CD4-positive, alpha-beta T cell (primary cell): Measurements from ENCODE around the gene ADCY7. TPM values are rescaled to one million over a fixed set of nuclear protein-coding genes. Genes with fewer than 3 reads are reported as not detected.

Source experiments
- ATAC-seq: fragments of 200-7000 bp; cut with Tn5 transposase; one replicate; pipeline ENCODE4 v1.10.0; 2022; ENCODE audit warnings: mild to moderate bottlenecking; ENCODE audit not compliant: poor library complexity
- CTCF ChIA-PET: fragments of 350-600 bp; sonication (Branson Sonifier 250); formaldehyde crosslinking; loops from one replicate; lab custom pipeline; 2021; ENCODE audit warnings: antibody characterized with exemption, inconsistent platforms; lab: Charles Lee
- POLR2A ChIA-PET: fragments of 350-600 bp; sonication (Branson Sonifier 250); formaldehyde crosslinking; loops from one replicate; lab custom pipeline; 2021; ENCODE audit warnings: antibody characterized with exemption, inconsistent platforms; lab: Charles Lee
- DNase-seq, 14 experiments: peaks; one replicate each; pipeline ENCODE4 v3.0.0-alpha.2; 2013 to 2020; ENCODE audit warnings: mixed read lengths in 2 of 14
- H3K27ac ChIP-seq, 2 donors: one replicate each; pipeline versions ENCODE4 v1.5.1 to v1.7.0; 2013; ENCODE audit warnings: low read length in 2 of 2, low read depth in 1 of 2, mild to moderate bottlenecking in 1 of 2
- H3K27me3 ChIP-seq, 2 experiments: 1 replicate in 1 of 2; 2 replicates in 1 of 2; pipeline versions ENCODE4 v1.6.1 to v1.7.0; 2013; ENCODE audit warnings: low read length in 2 of 2, control low read depth in 1 of 2, mild to moderate bottlenecking in 1 of 2, moderate library complexity in 1 of 2; ENCODE audit not compliant: insufficient read depth in 2 of 2, control insufficient read depth in 1 of 2
- H3K36me3 ChIP-seq: one replicate; pipeline ENCODE4 v1.6.1; 2013; ENCODE audit warnings: low read length, control low read depth; ENCODE audit not compliant: insufficient read depth
- H3K4me1 ChIP-seq: one replicate; pipeline ENCODE4 v1.6.1; 2013; ENCODE audit warnings: low read length, control low read depth; ENCODE audit not compliant: insufficient read depth
- H3K4me3 ChIP-seq: one replicate; pipeline ENCODE4 v1.5.1; 2013; ENCODE audit warnings: mild to moderate bottlenecking, low read length, moderate library complexity
- H3K9me3 ChIP-seq, 2 experiments: 1 replicate in 1 of 2; 2 replicates in 1 of 2; pipeline versions ENCODE4 v1.6.1 to v1.7.0; 2013; ENCODE audit warnings: low read length in 2 of 2, mild to moderate bottlenecking in 2 of 2, control low read depth in 1 of 2, moderate library complexity in 1 of 2; ENCODE audit not compliant: control insufficient read depth in 1 of 2, insufficient read depth in 1 of 2
- H3K27ac Mint-ChIP-seq: one replicate; pipeline ENCODE4 v1.8.0; 2020; ENCODE audit warnings: mixed read lengths
- H3K27me3 Mint-ChIP-seq: one replicate; pipeline ENCODE4 v1.8.0; 2021; ENCODE audit warnings: mixed read lengths
- H3K36me3 Mint-ChIP-seq: one replicate; pipeline ENCODE4 v1.8.0; 2021; ENCODE audit warnings: low read depth, mixed read lengths
- H3K4me1 Mint-ChIP-seq: one replicate; pipeline ENCODE4 v1.8.0; 2021; ENCODE audit warnings: low read depth, mixed read lengths
- H3K4me3 Mint-ChIP-seq: one replicate; pipeline ENCODE4 v1.8.0; 2020; ENCODE audit warnings: mild to moderate bottlenecking, mixed read lengths
- H3K9me3 Mint-ChIP-seq: one replicate; pipeline ENCODE4 v1.8.0; 2020; ENCODE audit warnings: mixed read lengths
- intact Hi-C, 2 experiments: fragments of 100-400 bp; cut with DNase I in 1 of 2; cut with micrococcal nuclease in 1 of 2; formaldehyde crosslinking; loops; one replicate each; pipeline versions ENCODE4 v1.15.1 to v1.9.0; 2023 to 2025; cut with DNase I, micrococcal nuclease
- total RNA-seq, 174 experiments: library from RNA in 2 of 174; stranded (reverse) in 2 of 174; gene quantifications; one replicate each; pipeline ENCODE4 v1.2.3 and lab custom pipeline; 2021 to 2026
- TF ChIP-seq, protein P1 (sequence below): fragments of 200-600 bp; IDR thresholded peaks from one replicate; pipeline ENCODE4 v1.8.0; 2022; ENCODE audit warnings: antibody characterized with exemption, mild to moderate bottlenecking

ADCY7 gene
- total RNA-seq, 2 experiments from 2014 or later: 136 to 147 TPM

DNA sequence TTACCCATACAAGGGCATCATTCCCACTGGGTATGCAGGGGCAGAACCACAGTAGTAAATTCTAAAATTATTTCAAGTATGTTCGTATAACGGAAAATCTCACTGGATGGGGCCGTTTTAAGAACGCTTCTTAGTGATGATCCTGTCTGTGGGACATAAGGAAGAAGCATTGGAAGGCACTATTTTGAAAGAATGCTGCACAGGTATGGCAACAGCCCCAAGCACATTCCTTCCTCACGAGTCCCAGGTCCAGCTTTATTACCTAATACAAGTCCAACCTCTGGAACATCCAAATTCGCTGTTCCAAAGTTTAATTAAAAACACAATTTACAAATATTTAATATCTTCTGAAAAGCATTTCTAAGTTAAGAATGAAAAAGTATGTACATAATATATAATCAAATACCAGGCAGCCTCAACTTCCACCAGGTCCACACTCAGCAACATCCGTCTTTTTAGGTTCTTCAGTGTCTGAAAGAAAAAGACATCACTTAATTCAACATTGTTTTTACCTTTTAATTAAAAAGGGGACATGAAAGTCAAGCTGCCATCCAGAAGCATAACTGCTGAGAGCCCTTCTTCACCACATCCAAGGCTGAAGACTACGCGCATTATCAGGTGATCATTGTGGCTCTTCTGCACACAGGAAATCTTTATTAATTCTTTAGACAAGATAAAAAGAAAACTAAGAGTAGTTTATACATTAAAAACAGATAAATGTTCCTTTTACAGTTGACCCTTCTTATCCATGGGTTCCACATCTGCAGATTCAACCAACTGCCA lies 52.6 kb downstream of the ADCY7 start:
- Mint-ChIP-seq H3K4me1 (peaks cover 35% of the 10 kb centered on the region), H3K27me3 (no peaks in the 10 kb centered on the region), H3K4me3 (no peak overlapping the region), H3K9me3 (no peaks in the 10 kb centered on the region), H3K27ac (peak overlapping the region; percentile 75), H3K36me3 (peaks cover 88% of the 10 kb centered on the region)
- H3K4me3 ChIP-seq: no peak overlapping the region
- ChIA-PET POLR2A (no interaction called here), CTCF (interaction anchor here (1.0 kb wide), 1 partner anchor 8 kb away, joined by 4 read pairs; no protein-coding TSS in a partner anchor)
- TF ChIP-seq, protein P1, sequence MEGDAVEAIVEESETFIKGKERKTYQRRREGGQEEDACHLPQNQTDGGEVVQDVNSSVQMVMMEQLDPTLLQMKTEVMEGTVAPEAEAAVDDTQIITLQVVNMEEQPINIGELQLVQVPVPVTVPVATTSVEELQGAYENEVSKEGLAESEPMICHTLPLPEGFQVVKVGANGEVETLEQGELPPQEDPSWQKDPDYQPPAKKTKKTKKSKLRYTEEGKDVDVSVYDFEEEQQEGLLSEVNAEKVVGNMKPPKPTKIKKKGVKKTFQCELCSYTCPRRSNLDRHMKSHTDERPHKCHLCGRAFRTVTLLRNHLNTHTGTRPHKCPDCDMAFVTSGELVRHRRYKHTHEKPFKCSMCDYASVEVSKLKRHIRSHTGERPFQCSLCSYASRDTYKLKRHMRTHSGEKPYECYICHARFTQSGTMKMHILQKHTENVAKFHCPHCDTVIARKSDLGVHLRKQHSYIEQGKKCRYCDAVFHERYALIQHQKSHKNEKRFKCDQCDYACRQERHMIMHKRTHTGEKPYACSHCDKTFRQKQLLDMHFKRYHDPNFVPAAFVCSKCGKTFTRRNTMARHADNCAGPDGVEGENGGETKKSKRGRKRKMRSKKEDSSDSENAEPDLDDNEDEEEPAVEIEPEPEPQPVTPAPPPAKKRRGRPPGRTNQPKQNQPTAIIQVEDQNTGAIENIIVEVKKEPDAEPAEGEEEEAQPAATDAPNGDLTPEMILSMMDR: no peak
- H3K27ac ChIP-seq: no peak overlapping the region
- intact Hi-C loops: loop anchor here in 1 of 2 experiments (10.0 kb wide), 1 partner anchor 54 kb away; the partner anchor contains the start of gene ADCY7
- peaks cover 87% of the 10 kb centered on the region for H3K36me3 ChIP-seq
- peaks cover 22% of the 10 kb centered on the region for H3K4me1 ChIP-seq
- DNase-seq: peak in 4 of 14 experiments; percentile 1 to 61 (median 42)
- no peaks in the 10 kb centered on the region for H3K27me3 ChIP-seq
- peak; percentile 66 for ATAC-seq
- H3K9me3 ChIP-seq: no peaks in the 10 kb centered on the region

DNA sequence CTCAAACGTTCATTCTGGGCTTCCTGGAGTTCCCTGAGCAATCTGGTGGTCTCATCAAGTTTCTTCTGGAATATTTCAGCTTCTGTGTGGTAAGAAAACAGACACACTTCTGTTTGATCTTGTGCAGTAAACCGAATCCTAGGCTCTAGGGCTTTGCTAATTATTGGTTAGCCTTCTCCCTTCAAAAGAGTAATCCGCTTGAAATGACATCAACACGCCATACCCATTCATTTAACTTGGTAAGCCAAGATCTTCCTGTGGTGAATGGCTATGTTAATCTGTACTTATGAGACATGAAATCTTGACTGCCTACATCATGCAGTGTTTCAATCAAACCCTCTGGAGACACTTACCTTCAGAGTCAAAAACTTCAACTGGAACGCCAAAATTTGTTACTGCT lies 54.0 kb downstream of the ADCY7 start:
- H3K9me3 ChIP-seq: no peaks in the 10 kb centered on the region
- H3K27ac ChIP-seq: no peak overlapping the region
- peaks cover 87% of the 10 kb centered on the region for H3K36me3 ChIP-seq
- Mint-ChIP-seq H3K27me3 (no peaks in the 10 kb centered on the region), H3K27ac (peak overlapping the region; percentile 66), H3K9me3 (no peaks in the 10 kb centered on the region), H3K4me3 (no peak overlapping the region), H3K4me1 (peaks cover 43% of the 10 kb centered on the region), H3K36me3 (peaks cover 88% of the 10 kb centered on the region)
- ChIA-PET POLR2A (no interaction called here), CTCF (no interaction called here)
- no peaks in the 10 kb centered on the region for H3K27me3 ChIP-seq
- no peak for ATAC-seq
- intact Hi-C loops: no loop called here
- TF ChIP-seq, protein P1: no peak
- H3K4me3 ChIP-seq: no peak overlapping the region
- peaks cover 20% of the 10 kb centered on the region for H3K4me1 ChIP-seq
- no peak for DNase-seq

DNA sequence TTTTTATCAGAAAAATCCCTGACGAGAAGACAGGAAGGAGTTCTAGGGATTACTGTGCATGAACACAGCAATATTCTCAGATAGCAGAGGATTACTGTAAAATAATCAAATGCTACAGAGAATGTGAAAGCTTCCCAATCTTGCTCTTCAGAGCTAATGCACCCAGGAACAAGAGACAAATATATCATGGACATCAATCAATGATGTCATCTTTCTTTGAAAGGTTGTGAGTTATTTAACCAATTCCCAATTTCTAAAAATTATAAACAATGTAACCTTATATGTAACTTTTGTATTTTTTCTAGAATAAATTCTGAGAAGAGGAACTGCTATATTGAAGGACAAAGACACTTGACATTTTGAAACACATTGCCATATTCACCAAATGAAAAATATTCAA lies 56.0 kb downstream of the ADCY7 start:
- intact Hi-C loops: no loop called here
- peaks cover 44% of the 10 kb centered on the region for H3K4me1 Mint-ChIP-seq
- TF ChIP-seq, protein P1: no peak

More for the DNA sequence above, 56.0 kb downstream of the ADCY7 start:
- ChIA-PET CTCF (interaction anchor here (0.8 to 2.3 kb wide), 4 partner anchors 33 to 484 kb away, joined by 3 to 7 read pairs (median 5); partner anchors contain the start of gene ADCY7), POLR2A (interaction anchor here (0.9 to 9.1 kb wide), 3 partner anchors 16 to 121 kb away, joined by 3 to 141 read pairs (median 3); no protein-coding TSS in a partner anchor)
- Histone ChIP-seq H3K27ac (no peak overlapping the region), H3K36me3 (peaks cover 78% of the 10 kb centered on the region), H3K4me3 (no peak overlapping the region), H3K4me1 (peaks cover 27% of the 10 kb centered on the region), H3K9me3 (no peaks in the 10 kb centered on the region), H3K27me3 (no peaks in the 10 kb centered on the region)
- ATAC-seq (no peak), DNase-seq (no peak)
- H3K27me3 Mint-ChIP-seq: no peaks in the 10 kb centered on the region
- no peak overlapping the region for H3K4me3 Mint-ChIP-seq
- no peaks in the 10 kb centered on the region for H3K9me3 Mint-ChIP-seq
- H3K36me3 Mint-ChIP-seq: peaks cover 82% of the 10 kb centered on the region
- peak overlapping the region; percentile 4 for H3K27ac Mint-ChIP-seq
